HuH-7.5 (cell line): Measurements from ENCODE around the gene CHKA.

ENCODE experiments used
- DNase-seq: peaks from one replicate; pipeline ENCODE4 v3.0.0; 2011; ENCODE audit warnings: low spot score

The CHKA gene

GRCh38 chr11:68121067-68121899 is at the start of gene CHKA:
TSS of gene CHKA (minus strand) at chr11:68121388. CDS start at chr11:68121177, 211 bp downstream.
- DNase-seq: peak; percentile 100

- DNase-seq: no peak
Measured at GRCh38 chr11:68169442-68169841, 48.3 kb upstream of the CHKA start.

GRCh38 chr11:68168694-68169093 is 47.5 kb upstream of the CHKA start:
- DNase-seq: no peak

DNA sequence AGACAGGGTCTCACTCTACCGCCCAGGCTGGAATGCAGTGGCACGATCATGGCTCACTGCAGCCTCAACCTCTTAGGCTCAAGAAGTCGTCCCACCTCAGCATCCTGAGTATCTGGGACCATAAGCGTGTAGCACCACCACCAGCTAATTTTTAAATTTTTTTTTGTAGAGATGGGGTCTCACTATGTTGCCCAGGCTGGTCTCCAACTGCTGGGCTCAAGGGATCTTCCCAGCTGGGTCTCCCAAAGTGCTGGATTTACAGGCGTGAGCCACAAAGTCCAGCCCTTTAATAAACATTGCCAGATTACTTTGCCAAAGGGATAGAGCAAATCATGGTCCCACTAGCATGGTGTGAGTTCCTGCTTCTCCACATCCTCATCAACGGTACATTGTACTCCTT is 46.3 kb upstream of the CHKA start:
- no peak for DNase-seq

DNA sequence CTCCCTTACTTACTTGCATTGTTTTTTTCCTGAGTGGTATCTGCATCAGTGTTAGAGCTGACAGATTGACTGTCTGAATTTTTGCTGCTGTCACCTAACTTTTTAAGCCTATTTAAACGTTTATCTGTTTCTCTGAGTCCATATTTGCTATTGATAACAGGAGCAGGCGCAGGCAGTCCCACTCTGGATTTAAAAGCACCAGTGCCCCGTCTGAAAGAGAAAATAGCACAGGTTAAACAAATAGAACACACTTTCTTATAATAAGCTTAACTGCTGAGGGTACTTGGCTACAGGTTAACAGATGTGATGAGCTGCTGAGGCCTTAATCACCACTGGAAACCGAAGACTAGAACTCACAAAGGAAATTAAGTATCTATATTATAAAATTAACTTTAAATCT is 45.8 kb upstream of the CHKA start:
- no peak for DNase-seq

DNA sequence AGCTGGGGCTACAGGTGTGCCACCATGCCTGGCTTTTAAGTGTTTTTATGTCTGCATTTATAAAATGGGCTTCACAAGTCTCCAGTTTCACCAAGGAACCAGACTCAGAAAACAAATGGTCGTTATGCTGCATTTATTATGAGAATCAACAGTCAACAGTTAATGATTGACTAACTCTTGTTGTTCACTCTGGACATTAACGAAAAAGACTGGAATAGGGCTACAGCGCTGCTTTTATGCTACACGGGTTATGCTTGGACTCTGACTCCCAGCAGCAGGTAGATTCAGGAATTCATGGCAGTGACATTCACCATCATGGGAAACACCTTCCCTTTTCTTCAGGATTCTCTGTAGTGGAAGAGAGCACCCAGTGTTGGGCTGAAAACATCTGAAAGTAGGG is 44.4 kb upstream of the CHKA start:
- no peak for DNase-seq

DNA sequence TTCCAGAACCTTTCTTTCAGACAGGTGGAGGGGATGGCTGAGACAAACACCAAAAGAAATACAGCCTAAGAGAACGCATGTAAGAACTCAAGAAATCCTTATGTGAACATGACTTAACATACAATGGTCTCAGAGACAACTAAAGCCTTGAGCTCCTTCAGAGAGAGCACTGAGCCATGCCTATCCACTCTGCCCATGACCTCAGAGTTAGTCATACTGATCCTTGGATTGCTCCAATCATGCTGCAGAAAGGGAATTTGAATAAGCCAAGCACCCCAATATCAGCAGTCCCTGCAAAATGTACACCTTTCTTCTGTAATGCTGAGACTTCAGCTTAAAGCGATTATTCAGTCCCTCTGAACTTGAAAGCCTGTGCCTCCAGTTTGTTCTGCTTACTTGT is 43.2 kb upstream of the CHKA start:
- DNase-seq: no peak

DNA sequence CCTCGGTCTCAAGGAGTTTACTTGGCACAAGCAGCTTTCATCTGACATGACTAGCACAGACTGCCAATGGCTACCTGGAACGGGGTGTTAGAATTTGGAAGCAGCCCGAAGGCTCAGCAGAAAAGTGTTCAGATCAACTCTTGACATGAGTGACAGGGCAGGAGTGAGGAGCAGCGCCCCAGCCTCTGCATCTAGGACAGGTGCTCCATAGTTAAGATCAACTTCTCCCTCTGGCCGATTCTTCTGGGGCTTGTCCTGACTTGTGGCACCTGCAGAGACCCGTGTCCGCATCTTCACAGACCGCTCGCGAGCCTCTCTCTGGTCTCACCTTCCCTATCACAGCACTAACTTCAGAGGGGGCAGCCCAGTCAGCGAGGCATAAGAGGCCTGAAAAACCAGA is 42.5 kb upstream of the CHKA start:
- DNase-seq: no peak

GRCh38 chr11:68160100-68160695 is 39.0 kb upstream of the CHKA start:
- DNase-seq: no peak

GRCh38 chr11:68159665-68160064 is 38.5 kb upstream of the CHKA start:
- no peak for DNase-seq

- no peak for DNase-seq
Measured at GRCh38 chr11:68159161-68159560, 38.0 kb upstream of the CHKA start.

- no peak for DNase-seq
Measured at GRCh38 chr11:68158580-68158979, 37.4 kb upstream of the CHKA start.

DNA sequence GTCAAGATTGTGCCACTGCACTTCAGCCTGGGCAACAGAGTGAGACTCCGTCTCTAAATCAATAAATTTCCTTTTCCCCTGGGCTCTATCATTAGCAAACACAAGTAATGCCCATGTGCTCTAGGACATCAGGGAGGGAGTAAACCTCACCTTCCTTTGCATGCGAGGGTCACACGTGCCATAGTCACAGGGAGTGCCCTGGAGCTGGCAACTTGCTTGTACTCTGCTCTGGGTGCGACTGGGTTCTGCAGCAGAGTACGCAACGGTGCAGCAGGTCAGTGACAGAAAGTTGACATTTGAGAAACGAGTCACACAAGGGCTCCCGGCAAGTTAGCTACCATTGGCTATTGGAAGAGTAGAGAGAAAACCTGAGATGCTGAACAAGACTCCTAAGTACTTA is 32.6 kb upstream of the CHKA start:
- DNase-seq: no peak

DNA sequence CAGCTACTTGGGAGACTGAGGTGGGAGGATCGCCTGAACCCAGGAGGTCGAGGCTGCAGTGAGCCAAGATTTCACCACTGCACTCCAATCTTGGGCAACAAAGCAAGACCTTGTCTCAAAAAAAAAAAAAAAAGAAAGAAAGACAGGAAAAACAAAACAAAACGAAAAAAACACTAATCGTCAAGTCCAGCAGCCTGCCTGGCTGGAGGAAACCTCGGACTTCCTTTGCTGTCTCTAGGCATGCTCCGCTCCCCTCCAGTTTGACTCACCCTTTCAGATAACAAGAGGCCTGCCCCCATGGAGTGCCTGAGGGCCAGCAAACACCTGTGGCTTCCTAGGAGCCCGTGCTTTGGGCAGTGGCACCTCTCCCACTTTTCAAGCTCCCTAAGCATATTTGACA is 28.8 kb upstream of the CHKA start:
- peak; percentile 63 for DNase-seq

DNA sequence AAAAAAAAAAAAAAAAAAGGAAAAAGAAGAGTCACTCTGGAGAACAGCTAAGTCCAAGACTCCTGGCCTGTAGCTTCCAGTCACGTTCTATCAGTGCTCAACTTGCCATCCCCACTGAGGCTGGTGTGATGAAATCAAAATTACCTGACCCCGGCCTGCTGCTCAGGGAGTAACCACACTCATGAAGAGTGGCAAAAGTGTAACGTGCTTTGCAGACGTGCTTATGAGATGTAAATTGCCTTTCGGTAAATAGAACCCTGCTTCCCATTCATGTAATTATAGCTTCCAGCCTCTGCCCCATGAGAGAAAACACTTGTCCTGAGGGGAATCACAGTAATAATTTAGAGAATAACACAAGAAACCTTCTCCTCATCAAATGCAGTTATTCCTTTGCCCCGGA is 28.2 kb upstream of the CHKA start:
- no peak for DNase-seq

DNA sequence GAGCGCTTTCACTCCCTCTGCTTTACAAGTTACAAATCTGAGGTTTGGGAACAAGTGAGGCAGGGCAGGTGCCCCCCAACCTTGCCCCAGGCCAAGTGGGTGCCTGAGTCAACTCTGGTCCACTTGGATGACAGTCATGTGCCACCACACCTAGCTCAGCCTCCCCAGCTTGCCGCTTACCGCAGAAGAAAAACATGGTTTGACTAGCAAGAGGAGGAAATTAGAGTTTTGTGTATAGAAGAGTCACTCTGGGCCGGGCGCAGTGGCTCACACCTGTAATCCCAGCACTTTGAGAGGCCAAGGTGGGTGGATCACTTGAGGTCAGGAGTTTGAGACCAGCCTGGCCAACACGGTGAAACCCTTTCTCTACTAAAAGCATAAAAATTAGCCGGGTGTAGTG is 27.7 kb upstream of the CHKA start:
- no peak for DNase-seq

GRCh38 chr11:68148071-68148805 is 27.1 kb upstream of the CHKA start:
- DNase-seq: no peak

DNA sequence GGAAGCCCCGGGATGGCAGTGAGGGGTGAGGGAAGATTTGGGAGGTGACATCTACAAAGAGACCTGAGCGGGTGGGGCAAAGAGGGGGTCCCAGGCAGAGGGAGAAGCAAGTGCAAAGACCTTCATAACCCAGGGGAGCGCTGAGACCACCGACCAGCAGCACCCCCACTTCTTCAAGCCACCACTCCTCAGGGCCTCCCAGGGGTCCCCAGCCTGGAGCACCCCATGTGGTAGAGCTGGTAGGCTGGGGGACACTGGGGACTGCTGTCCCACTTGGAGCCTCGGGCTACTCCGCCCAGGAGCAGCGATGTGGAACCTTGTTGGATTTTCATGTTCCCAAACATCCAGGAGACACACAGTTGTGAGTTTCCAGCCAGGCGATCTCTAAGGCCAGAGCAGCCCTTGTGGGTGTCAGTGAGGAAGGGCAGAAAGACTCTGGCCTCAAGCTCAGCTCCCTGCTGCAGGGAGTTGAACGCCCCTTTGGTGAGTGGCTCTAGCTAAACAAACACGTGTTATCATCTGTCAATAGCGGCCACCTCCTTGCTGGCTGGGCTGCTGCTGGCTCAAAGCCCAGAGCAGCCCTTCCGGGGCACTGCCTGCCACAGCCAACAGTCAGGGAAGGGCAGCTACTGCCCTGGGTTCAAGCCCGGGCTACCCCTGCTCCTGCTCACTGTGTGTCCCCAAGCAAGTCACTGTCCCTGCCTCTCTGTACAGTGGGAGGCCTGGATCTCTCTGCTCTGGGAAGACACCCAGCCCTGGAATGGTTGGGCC is 25.7 kb upstream of the CHKA start:
- peak; percentile 100 for DNase-seq

DNA sequence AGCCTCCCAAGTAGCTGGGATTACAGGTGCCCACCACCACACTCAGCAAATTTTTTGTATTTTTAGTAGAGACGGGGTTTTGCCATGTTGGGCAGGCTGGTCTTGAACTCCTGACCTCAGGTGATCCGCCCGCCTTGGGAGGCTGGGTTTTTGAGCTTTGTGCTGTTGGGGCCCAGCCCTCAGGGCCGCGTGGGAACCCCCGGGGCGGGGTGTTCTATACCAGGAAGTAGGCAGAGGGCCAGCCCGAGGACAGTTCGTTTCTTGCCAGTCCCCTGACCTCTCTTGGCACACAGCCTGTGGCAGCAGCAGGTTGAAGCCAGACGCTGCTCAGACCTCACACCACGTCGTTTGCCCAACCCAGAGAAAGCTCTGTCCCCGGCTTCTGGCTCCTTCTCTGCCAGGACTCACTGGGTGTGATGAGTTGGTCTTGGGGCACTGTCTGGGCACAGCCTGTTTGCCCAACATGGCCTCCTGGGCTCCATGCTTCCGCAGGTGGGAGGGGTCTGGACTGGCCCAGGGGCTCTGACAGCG is 24.9 kb upstream of the CHKA start:
- no peak for DNase-seq

- peak; percentile 84 for DNase-seq
Measured at GRCh38 chr11:68145120-68145866, 24.1 kb upstream of the CHKA start.

GRCh38 chr11:68143310-68143689 is 22.1 kb upstream of the CHKA start:
- no peak for DNase-seq
